Activated naive CD8-positive, alpha-beta T cell treated with anti-CD3 and anti-CD28 coated beads, Interleukin-2, amount 10 ng/mL, durations not matched to agents 7 days and 5 days (primary cell): ENCODE data around the gene ATAD2B. TPM values are rescaled to one million over a fixed set of nuclear protein-coding genes. Genes with fewer than 3 reads are reported as not detected.

Source experiments
- ATAC-seq: fragments of 150-1000 bp; cut with Tn5 transposase; one replicate; pipeline ENCODE4 v1.10.0; 2021; ENCODE audit warnings: low read depth, moderate library complexity
- POLR2A ChIA-PET: fragments of 350-600 bp; sonication (Branson Sonifier 250); formaldehyde crosslinking; loops from one replicate; lab custom pipeline; 2021; ENCODE audit warnings: antibody characterized with exemption; lab: Charles Lee
- DNase-seq: peaks from one replicate; pipeline ENCODE4 v3.0.0; 2021
- H3K27ac Mint-ChIP-seq: one replicate; pipeline ENCODE4 v1.8.0; 2022; ENCODE audit warnings: mild to moderate bottlenecking, mixed read lengths
- H3K27me3 Mint-ChIP-seq: one replicate; pipeline ENCODE4 v1.8.0; 2022; ENCODE audit warnings: mild to moderate bottlenecking, moderate library complexity, mixed read lengths
- H3K36me3 Mint-ChIP-seq: one replicate; pipeline ENCODE4 v1.8.0; 2021; ENCODE audit warnings: mild to moderate bottlenecking, mixed read lengths
- H3K4me1 Mint-ChIP-seq: one replicate; pipeline ENCODE4 v1.8.0; 2021; ENCODE audit warnings: mixed read lengths
- H3K4me3 Mint-ChIP-seq: one replicate; pipeline ENCODE4 v1.8.0; 2022; ENCODE audit warnings: mild to moderate bottlenecking, moderate library complexity, mixed read lengths
- H3K9me3 Mint-ChIP-seq: one replicate; pipeline ENCODE4 v1.8.0; 2021; ENCODE audit warnings: mixed read lengths
- total RNA-seq, 2 experiments: library from RNA; stranded (reverse); gene quantifications; one replicate each; pipeline ENCODE4 v1.2.3, GENCODE V29; 2021

Gene ATAD2B
- total RNA-seq, 2 experiments from 2014 or later = 33.2 to 34.6 TPM

DNA sequence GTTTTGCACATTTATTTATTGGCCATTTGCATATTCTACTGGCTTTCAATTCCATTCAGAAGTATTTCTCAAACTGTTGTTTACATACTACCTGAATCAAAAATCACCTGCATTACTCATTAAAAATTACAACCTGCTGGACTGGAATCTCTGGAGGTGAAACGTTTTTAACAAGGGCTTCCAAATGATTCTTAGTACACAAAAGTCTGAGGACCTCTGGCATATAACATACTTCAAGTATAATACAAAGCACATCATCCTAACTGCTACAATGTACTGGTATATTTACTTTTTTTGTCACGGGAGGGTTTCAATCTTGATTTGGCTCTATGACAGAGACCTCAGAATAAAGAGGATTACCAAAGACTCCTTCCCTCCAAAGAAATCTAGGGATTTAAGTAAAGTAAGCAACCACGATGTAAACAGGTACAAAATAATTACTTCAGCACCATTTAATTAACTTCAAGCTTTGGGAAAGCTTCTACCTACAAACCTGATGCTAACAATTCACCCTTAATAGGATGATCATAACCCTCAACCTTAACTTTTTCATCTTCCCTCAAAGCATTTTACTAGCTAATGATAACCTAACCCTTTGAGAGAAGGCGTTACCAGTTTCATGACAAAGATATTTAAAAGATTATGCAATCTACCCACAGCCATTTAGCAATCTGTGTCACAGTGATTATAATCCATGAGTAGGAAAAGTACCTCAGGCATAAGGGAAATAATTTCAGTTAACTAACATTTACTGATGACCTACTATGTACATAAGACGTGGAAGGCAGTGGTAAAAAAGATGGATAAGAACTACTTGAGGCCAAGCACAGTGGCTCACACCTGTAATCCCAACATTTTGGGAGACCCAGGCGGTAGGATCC is 24.7 kb downstream of the ATAD2B start:
- Mint-ChIP-seq H3K27ac (no peak overlapping the region), H3K4me3 (no peak overlapping the region), H3K36me3 (peaks cover 5% of the 10 kb centered on the region), H3K27me3 (no peaks in the 10 kb centered on the region), H3K9me3 (no peaks in the 10 kb centered on the region), H3K4me1 (peaks cover 13% of the 10 kb centered on the region)
- POLR2A ChIA-PET = no interaction called here
- ATAC-seq (no peak), DNase-seq (no peak)

DNA sequence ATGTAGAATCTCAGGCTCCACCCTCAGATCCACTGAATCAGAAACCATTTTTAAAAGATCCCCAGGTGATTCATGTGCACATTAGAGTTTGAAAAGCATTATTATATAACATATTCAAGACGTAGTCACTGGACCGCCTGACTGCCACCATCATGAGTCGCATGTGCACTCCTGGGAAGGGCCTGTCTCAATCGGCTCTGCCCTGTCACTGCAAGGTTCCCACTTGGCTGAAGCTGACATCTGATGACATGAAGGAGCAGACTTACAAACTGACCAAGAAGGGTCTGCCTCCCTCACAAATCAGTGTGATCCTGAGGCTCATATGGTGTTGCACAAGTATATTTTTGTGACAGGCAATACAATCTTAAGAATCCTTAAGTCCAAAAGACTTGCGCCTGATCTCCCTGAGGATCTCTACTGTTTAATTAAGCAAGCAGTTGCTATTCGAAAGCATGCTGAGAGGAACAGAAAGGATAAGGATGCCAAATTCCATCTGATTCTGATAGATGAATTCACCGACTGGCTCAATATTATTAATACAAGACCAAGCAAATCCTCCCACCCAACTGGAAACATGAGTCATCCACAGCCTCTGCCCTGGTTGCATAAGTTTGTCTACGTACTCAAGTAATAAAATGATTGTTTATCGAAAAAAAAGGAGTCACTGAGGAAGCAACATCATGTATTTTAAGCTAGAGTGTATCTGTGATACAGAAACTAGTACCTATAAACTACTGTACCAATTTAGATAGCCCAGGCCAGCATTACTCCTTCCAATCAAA is 26.2 kb downstream of the ATAD2B start:
- H3K27me3 Mint-ChIP-seq = no peaks in the 10 kb centered on the region
- H3K4me3 Mint-ChIP-seq = no peak overlapping the region
- DNase-seq (no peak), ATAC-seq (no peak)
- H3K9me3 Mint-ChIP-seq = no peaks in the 10 kb centered on the region
- H3K4me1 Mint-ChIP-seq = peaks cover 20% of the 10 kb centered on the region
- no peak overlapping the region for H3K27ac Mint-ChIP-seq
- H3K36me3 Mint-ChIP-seq = peaks cover 9% of the 10 kb centered on the region
- POLR2A ChIA-PET = no interaction called here

DNA sequence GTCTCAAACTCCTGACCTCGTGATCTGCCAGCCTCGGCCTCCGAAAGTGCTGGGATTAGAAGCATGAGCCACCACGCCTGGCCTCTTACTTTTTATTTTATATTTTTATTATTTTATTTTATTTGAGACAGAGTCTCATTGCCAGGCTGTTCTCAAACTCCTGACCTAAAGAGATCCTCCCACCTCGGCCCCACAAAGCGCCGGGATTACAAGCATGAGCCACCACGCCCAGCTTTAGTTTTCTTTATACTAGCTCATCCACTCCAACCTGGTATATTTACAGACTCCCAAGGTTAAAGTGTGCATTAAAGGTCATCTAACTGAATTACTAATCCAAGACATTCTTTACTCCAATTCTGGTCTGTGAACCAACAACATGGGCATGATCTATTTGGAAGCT is 26.8 kb downstream of the ATAD2B start:
- Mint-ChIP-seq H3K27me3 (no peaks in the 10 kb centered on the region), H3K27ac (no peak overlapping the region), H3K9me3 (no peaks in the 10 kb centered on the region), H3K36me3 (peaks cover 10% of the 10 kb centered on the region), H3K4me1 (peaks cover 18% of the 10 kb centered on the region), H3K4me3 (no peak overlapping the region)
- ATAC-seq = no peak
- POLR2A ChIA-PET = no interaction called here
- no peak for DNase-seq

DNA sequence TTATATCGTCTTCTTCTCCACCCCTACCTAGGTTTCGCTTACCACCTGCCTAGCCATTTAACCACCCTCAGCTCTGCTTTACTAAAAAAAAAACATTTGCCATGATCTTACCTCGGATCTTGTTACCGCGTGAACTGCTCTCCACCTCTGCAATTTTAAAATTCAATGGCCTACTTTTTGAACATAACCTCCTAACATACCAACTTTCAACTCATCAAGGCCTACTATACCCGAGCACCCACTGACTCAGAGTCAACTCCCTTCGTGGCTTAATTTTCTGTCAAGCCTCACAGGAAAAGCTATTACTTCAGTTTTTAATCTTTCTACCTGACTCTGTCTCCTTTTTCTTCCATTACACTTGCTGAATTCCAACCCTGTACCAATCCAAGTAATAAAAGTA is 55.7 kb downstream of the ATAD2B start:
- POLR2A ChIA-PET = no interaction called here
- Mint-ChIP-seq H3K4me1 (no peaks in the 10 kb centered on the region), H3K36me3 (peaks cover 30% of the 10 kb centered on the region), H3K4me3 (no peak overlapping the region), H3K9me3 (no peaks in the 10 kb centered on the region), H3K27ac (no peak overlapping the region), H3K27me3 (no peaks in the 10 kb centered on the region)
- DNase-seq (no peak), ATAC-seq (no peak)

DNA sequence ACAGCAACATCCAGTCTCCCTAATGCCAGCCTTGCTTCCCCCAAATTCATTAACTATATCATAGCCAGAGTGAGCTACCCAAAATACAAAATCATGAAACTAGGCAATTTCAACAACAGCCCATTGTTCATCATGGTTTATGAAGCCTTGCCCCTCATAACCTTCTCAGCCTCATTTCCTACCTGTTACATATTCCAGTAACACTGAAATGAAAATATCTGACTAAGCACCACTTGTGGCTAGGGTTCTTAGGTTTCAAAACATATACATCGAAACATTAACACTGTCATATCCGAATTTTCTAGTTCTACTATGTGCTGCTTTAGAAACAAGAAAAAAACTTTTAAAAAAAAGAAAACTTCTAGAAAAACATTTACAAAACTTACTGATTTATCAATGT is 59.5 kb downstream of the ATAD2B start:
- no peak overlapping the region for H3K27ac Mint-ChIP-seq
- H3K4me1 Mint-ChIP-seq = peaks cover 1% of the 10 kb centered on the region
- POLR2A ChIA-PET = no interaction called here
- ATAC-seq (no peak), DNase-seq (no peak)
- H3K27me3 Mint-ChIP-seq = no peaks in the 10 kb centered on the region
- no peaks in the 10 kb centered on the region for H3K9me3 Mint-ChIP-seq
- peaks cover 23% of the 10 kb centered on the region for H3K36me3 Mint-ChIP-seq
- H3K4me3 Mint-ChIP-seq = no peak overlapping the region

DNA sequence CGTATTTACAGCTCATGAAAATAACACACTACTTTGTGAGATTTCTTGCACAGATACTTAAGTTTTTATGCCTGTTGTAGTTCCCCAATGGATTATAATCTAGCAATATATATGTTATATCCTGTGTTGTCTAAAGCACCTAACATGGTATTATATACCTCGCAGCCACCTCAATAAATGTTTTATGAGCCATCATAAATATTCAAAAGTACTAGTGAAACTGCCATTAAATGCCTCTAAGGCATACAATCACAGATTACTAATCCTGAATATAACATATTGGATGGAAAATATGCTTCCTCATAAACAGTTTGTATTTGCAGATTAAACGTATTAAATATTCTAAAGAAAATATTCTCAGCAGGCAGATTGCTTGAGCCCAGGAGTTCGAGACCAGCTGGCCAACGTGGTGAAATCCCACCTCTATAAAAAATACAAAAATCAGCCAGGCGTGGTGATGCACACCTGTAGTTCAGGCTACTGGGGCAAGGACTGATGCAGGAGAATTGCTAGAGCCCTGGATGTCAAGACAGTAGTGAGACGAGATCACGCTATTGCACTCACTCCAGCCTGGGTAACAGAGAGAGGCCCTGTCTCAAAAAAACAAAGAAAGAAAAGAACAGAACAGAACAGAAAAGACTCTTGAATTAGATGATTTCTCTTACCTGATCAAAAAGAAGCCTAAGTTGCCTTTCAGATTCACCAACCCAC is 64.1 kb downstream of the ATAD2B start:
- Mint-ChIP-seq H3K36me3 (peaks cover 20% of the 10 kb centered on the region), H3K4me3 (no peak overlapping the region), H3K27ac (no peak overlapping the region), H3K4me1 (peaks cover 1% of the 10 kb centered on the region), H3K27me3 (no peaks in the 10 kb centered on the region), H3K9me3 (no peaks in the 10 kb centered on the region)
- ATAC-seq (no peak), DNase-seq (no peak)
- POLR2A ChIA-PET = no interaction called here

DNA sequence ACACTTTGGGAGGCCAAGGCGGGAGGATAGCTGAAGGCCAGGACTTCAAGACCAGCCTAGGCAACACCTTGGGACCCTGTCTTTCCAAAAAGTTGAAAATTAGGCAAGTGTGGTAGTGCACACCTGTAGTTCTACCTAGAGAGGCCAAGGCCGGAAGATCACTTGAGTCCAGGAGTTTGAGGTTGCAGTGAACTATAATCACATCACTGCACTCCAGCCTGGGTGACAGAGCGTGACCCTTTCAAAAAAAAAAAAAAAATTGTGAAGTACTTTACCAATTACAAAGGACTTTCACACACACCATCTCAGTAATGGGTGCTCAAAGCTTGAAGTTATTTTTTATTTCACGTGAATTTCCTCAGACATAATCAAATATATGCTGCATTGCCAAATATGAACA is 65.0 kb downstream of the ATAD2B start:
- Mint-ChIP-seq H3K4me1 (peaks cover 1% of the 10 kb centered on the region), H3K36me3 (peaks cover 13% of the 10 kb centered on the region), H3K4me3 (no peak overlapping the region), H3K27ac (no peak overlapping the region), H3K27me3 (no peaks in the 10 kb centered on the region), H3K9me3 (no peaks in the 10 kb centered on the region)
- POLR2A ChIA-PET = no interaction called here
- DNase-seq = no peak
- no peak for ATAC-seq

DNA sequence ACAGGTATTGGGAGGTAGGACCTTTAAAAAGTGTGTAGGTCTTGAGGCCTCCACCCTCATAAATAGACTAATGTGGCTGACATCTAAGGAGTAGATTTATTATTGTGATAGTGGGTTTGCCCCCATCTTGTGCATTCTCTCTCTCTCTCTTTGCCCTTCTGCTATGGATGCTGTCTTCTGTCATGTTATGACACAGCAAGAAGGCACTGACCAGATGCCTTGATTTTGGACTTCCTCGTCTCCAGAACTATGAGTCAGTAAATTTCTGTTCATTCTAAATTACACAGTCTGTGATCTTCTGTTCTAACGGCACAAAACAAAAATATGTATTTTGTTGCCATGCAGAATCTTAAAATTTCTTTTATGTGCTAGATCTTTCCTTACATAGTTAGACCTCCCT is 66.9 kb downstream of the ATAD2B start:
- ATAC-seq = no peak
- no peaks in the 10 kb centered on the region for H3K4me1 Mint-ChIP-seq
- no peak overlapping the region for H3K27ac Mint-ChIP-seq

DNA sequence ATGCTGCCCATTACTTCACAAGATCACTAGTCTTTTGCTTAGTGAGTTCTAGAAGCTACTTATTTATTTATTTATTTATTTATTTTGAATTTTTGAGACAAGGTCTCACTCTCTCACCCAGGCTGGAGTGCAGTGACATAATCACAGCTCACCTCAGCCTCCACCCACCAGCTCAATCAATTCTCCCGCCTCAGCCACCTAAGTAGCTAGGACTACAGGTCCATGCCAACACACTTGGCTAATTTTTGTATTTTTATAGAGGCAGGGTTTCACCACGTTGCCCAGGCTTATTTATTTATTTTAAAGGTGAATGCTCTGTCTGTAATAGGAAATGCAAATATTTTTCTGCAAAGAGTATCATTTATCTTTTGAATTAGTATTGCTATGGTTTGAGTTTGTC is 67.7 kb downstream of the ATAD2B start:
- no peaks in the 10 kb centered on the region for H3K27me3 Mint-ChIP-seq
- H3K4me1 Mint-ChIP-seq = no peaks in the 10 kb centered on the region
- no peak overlapping the region for H3K27ac Mint-ChIP-seq
- no peaks in the 10 kb centered on the region for H3K9me3 Mint-ChIP-seq
- DNase-seq (no peak), ATAC-seq (no peak)
- POLR2A ChIA-PET = interaction anchor here (0.5 kb wide), 1 partner anchor 446 kb away, joined by 3 read pairs; no protein-coding TSS in a partner anchor
- peaks cover 17% of the 10 kb centered on the region for H3K36me3 Mint-ChIP-seq
- no peak overlapping the region for H3K4me3 Mint-ChIP-seq

More for the DNA sequence above, 66.9 kb downstream of the ATAD2B start:
- no peak for DNase-seq
- no peak overlapping the region for H3K4me3 Mint-ChIP-seq
- no peaks in the 10 kb centered on the region for H3K9me3 Mint-ChIP-seq
- H3K36me3 Mint-ChIP-seq = peaks cover 17% of the 10 kb centered on the region
- no peaks in the 10 kb centered on the region for H3K27me3 Mint-ChIP-seq
- POLR2A ChIA-PET = no interaction called here

DNA sequence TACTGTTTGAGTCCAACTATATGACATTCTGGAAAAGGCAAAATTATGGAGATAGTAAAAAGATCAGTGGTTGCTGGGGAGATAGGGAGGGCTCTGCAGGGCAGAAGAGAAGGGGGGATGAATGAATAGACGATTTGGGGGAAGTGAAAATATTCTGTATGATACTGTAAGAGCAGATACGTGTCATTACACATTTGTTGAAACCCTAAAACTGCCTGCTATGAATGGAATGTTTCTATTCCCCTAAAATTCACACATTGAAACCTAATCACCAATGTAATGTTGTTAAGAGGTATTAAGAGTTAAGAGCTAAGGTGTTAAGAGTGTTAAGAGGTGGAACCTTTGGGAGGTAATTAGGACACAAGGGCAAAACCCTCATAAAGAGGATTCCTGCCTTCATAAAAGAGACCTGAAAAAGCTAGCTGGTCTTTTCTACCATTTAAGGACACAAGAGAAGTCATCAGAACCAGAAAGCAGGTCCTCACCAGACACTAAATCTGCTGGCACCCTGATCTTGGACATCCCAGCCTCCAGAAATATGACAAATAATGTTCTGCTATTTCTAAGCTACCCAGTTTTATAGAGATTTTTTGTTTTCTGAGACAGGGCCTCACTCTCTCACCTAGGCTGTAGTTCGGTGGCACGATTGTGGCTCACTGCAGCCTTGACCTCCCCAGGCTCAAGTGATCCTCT is 76.2 kb downstream of the ATAD2B start:
- ATAC-seq (no peak), DNase-seq (no peak)
- H3K9me3 Mint-ChIP-seq = no peaks in the 10 kb centered on the region
- no peak overlapping the region for H3K27ac Mint-ChIP-seq
- no peaks in the 10 kb centered on the region for H3K4me1 Mint-ChIP-seq
- H3K27me3 Mint-ChIP-seq = no peaks in the 10 kb centered on the region
- peaks cover 13% of the 10 kb centered on the region for H3K36me3 Mint-ChIP-seq
- POLR2A ChIA-PET = no interaction called here
- no peak overlapping the region for H3K4me3 Mint-ChIP-seq

DNA sequence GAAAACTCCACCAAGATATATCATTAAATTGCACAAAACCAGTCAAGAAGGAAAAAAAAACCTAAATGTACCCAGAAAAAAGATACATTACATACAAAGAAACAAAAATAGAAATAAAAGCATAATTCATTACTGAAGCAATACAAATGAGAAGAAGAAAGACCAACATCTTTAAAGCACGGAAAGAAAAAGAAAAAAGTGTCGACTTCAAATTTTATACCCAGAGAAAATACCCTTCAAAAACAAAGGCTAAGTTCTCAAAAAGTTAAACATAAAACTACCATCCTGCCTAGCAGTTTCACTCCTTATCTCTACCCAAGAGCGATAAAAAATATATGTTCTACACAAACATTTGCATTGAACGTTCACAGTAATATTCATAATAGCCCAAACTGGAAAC is 82.0 kb downstream of the ATAD2B start:
- POLR2A ChIA-PET = no interaction called here

DNA sequence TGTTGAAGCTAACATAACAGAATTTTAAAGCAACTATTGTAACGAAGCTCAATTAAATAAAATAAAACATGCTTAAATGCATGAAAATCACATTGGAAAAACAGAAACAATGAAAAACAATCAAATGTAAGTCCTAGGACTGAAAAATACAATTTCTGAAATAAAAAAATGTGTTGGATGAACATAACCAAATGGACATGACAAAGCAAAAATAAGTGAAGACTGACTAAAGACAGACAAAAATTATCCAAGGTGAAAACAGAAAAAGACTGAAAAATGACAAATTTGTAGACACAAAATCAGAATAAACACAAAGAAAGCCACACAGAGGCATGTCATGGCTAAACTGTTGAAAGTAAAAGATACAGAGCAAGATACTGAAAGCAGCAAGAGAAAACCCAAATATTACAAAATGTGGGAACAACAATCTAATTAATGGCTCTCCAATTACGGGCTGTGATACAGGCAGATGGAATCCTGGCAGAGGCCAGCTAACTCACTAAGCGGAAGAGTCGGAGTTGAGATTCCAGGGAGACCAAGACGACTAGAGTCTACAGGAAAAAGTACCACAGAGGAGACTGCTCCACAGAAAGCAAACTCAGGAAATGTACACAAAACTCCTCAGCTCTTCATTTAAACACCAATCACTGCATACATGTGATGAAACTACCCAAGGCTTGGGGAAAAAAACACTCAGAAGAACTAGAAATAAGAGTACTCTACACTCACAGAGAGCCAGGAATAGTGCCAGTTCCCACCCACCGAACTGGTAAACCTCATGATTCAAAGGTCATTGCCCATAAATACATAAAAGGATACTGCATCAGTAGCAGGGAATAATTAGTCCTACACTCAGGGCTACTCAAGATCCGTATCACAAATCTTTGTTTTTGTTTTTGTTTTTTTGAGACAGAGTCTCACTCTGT is 83.6 kb downstream of the ATAD2B start:
- H3K4me3 Mint-ChIP-seq = no peak overlapping the region
- no peaks in the 10 kb centered on the region for H3K27me3 Mint-ChIP-seq
- H3K9me3 Mint-ChIP-seq = peaks cover 6% of the 10 kb centered on the region
- peaks cover 33% of the 10 kb centered on the region for H3K36me3 Mint-ChIP-seq
- no peak for ATAC-seq
- H3K4me1 Mint-ChIP-seq = peaks cover 1% of the 10 kb centered on the region
- POLR2A ChIA-PET = no interaction called here
- DNase-seq = no peak
- no peak overlapping the region for H3K27ac Mint-ChIP-seq

More for the DNA sequence above, 82.0 kb downstream of the ATAD2B start:
- H3K36me3 Mint-ChIP-seq = peaks cover 33% of the 10 kb centered on the region
- H3K4me3 Mint-ChIP-seq = no peak overlapping the region
- H3K9me3 Mint-ChIP-seq = peaks cover 6% of the 10 kb centered on the region
- H3K4me1 Mint-ChIP-seq = peaks cover 1% of the 10 kb centered on the region
- no peak overlapping the region for H3K27ac Mint-ChIP-seq
- DNase-seq (no peak), ATAC-seq (no peak)
- no peaks in the 10 kb centered on the region for H3K27me3 Mint-ChIP-seq
